Panc1 (cell line): ENCODE data around the gene EDN2. TPM values are rescaled to one million over a fixed set of nuclear protein-coding genes. Genes with fewer than 3 reads are reported as not detected.

Experiments used
- ATAC-seq: fragments of 200-7000 bp; cut with Tn5 transposase; 2 replicates; pipeline ENCODE4 v1.9.1; 2020; ENCODE audit warnings: mild to moderate bottlenecking, moderate library complexity
- BruUV-seq: library from RNA; stranded (reverse); fragments of 400-500 nt; replicated peaks from 2 replicates; lab custom pipeline; 2021; lab: Mats Ljungman, UMichigan
- CTCF ChIA-PET: fragments of 300-600 bp; sonication (Branson Sonifier 250); formaldehyde crosslinking; loops from one replicate; lab custom pipeline; 2022; ENCODE audit warnings: antibody characterized with exemption; lab: Charles Lee
- POLR2A ChIA-PET: fragments of 300-600 bp; sonication (Branson Sonifier 250); formaldehyde crosslinking; loops from one replicate; lab custom pipeline; 2022; ENCODE audit warnings: antibody characterized with exemption; lab: Charles Lee
- DNase-seq: peaks from one replicate; pipeline ENCODE4 v3.0.0-alpha.2; 2010; ENCODE audit warnings: low read depth, low spot score
- H3K27ac ChIP-seq: 2 replicates; pipeline ENCODE4 v1.5.1; 2011; ENCODE audit warnings: mild to moderate bottlenecking, low read length, inconsistent platforms
- H3K27me3 ChIP-seq: fragments of 200-500 bp; sonication (Bioruptor generic); 2 replicates; pipeline ENCODE4 v1.6.0; 2014; ENCODE audit warnings: low read length, inconsistent platforms; ENCODE audit not compliant: control insufficient read depth, insufficient read depth
- H3K36me3 ChIP-seq: fragments of 200-500 bp; sonication (Bioruptor generic); 2 replicates; pipeline ENCODE4 v1.5.1; 2014; ENCODE audit warnings: inconsistent platforms, mild to moderate bottlenecking, low read length, moderate library complexity; ENCODE audit not compliant: control insufficient read depth, insufficient read depth
- H3K4me1 ChIP-seq: 2 replicates; pipeline ENCODE4 v1.5.1; 2011; ENCODE audit warnings: inconsistent platforms, mild to moderate bottlenecking, low read length, moderate library complexity; ENCODE audit not compliant: control insufficient read depth, insufficient read depth
- H3K4me3 ChIP-seq, 2 experiments: 2 replicates each; pipeline ENCODE4 v1.5.1; 2011 to 2012; ENCODE audit warnings: low read depth in 2 of 2, low read length in 2 of 2, mild to moderate bottlenecking in 2 of 2, inconsistent platforms in 1 of 2, moderate library complexity in 1 of 2
- H3K9me3 ChIP-seq: fragments of 200-500 bp; sonication (Bioruptor generic); 2 replicates; pipeline ENCODE4 v1.5.1; 2014; ENCODE audit warnings: low read depth, mild to moderate bottlenecking, inconsistent platforms, low read length, moderate library complexity; ENCODE audit not compliant: control insufficient read depth, insufficient read depth
- POLR2AphosphoS5 ChIP-seq: IDR thresholded peaks from 2 replicates; pipeline ENCODE4 v1.6.1; 2012; ENCODE audit warnings: mild to moderate bottlenecking, low read depth, low read length, moderate library complexity
- REST ChIP-seq, 2 experiments: IDR thresholded peaks; 2 replicates each; pipeline ENCODE4 v1.6.1; 2011 to 2012; ENCODE audit warnings: low read depth in 2 of 2, control low read depth in 1 of 2, low read length in 1 of 2, mild to moderate bottlenecking in 1 of 2, moderate library complexity in 1 of 2; ENCODE audit not compliant: insufficient read depth in 1 of 2
- SIN3A ChIP-seq: IDR thresholded peaks from 2 replicates; pipeline ENCODE4 v1.6.1; 2012; ENCODE audit warnings: low read depth, mild to moderate bottlenecking, low read length, moderate library complexity, borderline replicate concordance; ENCODE audit not compliant: insufficient read depth
- TCF7L2 ChIP-seq: IDR thresholded peaks from 2 replicates; pipeline ENCODE4 v1.6.1; 2011; ENCODE audit warnings: mild to moderate bottlenecking, low read depth, low read length, inconsistent platforms
- in situ Hi-C: cut with HindIII; loops from 2 replicates; pipeline ENCODE4 v1.10.0; 2016; ENCODE audit warnings: low sequenced_read_pairs, low pct_unique_long_range_greater_than_20kb
- intact Hi-C: fragments of 100-400 bp; cut with micrococcal nuclease; formaldehyde crosslinking; loops from one replicate; pipeline ENCODE4 v1.10.0; 2022; ENCODE audit not compliant: unreplicated experiment
- total RNA-seq: library from RNA; stranded (reverse); gene quantifications from one replicate; pipeline ENCODE4 v1.2.1, GENCODE V29; 2021; ENCODE audit not compliant: unreplicated experiment
- TF ChIP-seq, protein P1 (sequence below): fragments of 450-650 bp; IDR thresholded peaks from 2 replicates; pipeline ENCODE4 v1.5.1; 2017; ENCODE audit warnings: mild to moderate bottlenecking

The EDN2 gene
- total RNA-seq, 1 experiment from 2014 or later, result not detected

- intact Hi-C loops (no loop called here), in situ Hi-C loops (no loop called here)
- TF ChIP-seq, protein P1, sequence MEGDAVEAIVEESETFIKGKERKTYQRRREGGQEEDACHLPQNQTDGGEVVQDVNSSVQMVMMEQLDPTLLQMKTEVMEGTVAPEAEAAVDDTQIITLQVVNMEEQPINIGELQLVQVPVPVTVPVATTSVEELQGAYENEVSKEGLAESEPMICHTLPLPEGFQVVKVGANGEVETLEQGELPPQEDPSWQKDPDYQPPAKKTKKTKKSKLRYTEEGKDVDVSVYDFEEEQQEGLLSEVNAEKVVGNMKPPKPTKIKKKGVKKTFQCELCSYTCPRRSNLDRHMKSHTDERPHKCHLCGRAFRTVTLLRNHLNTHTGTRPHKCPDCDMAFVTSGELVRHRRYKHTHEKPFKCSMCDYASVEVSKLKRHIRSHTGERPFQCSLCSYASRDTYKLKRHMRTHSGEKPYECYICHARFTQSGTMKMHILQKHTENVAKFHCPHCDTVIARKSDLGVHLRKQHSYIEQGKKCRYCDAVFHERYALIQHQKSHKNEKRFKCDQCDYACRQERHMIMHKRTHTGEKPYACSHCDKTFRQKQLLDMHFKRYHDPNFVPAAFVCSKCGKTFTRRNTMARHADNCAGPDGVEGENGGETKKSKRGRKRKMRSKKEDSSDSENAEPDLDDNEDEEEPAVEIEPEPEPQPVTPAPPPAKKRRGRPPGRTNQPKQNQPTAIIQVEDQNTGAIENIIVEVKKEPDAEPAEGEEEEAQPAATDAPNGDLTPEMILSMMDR, result no peak
- TF ChIP-seq SIN3A, result no peak
- no peak for TF ChIP-seq REST (IDR thresholded peaks at IDR 0.05; ENCODE audit: insufficient read depth in 1 of 2, low read depth in 2 of 2, low read length in 1 of 2)
- TF ChIP-seq TCF7L2, result no peak
- no peak for TF ChIP-seq POLR2AphosphoS5
- Histone ChIP-seq H3K9me3 (no peaks in the 10 kb centered on the region), H3K4me3 (no peak overlapping the region), H3K27ac (no peak overlapping the region), H3K36me3 (no peaks in the 10 kb centered on the region), H3K27me3 (no peaks in the 10 kb centered on the region), H3K4me1 (no peaks in the 10 kb centered on the region)
- no peak for ATAC-seq
- ChIA-PET CTCF (no interaction called here), POLR2A (no interaction called here)
- BruUV-seq, result no TSS peak
- no peak for DNase-seq
Measured at GRCh38 chr1:41523071-41523470, 38.6 kb upstream of the EDN2 start.

- in situ Hi-C loops, result no loop called here
- Histone ChIP-seq H3K9me3 (no peaks in the 10 kb centered on the region), H3K4me1 (no peaks in the 10 kb centered on the region), H3K4me3 (no peak overlapping the region), H3K27me3 (no peaks in the 10 kb centered on the region), H3K27ac (no peak overlapping the region), H3K36me3 (no peaks in the 10 kb centered on the region)
- ChIA-PET POLR2A (no interaction called here), CTCF (no interaction called here)
- intact Hi-C loops, result no loop called here
- ATAC-seq, result no peak
- no peak for DNase-seq
- TF ChIP-seq TCF7L2 (no peak), SIN3A (no peak), POLR2AphosphoS5 (no peak), REST (IDR thresholded peaks at IDR 0.05; ENCODE audit: insufficient read depth in 1 of 2, low read depth in 2 of 2, low read length in 1 of 2) (no peak)
- TF ChIP-seq, protein P1, result no peak
- BruUV-seq, result no TSS peak
Measured at GRCh38 chr1:41521766-41522165, 37.3 kb upstream of the EDN2 start.
